K562 (cell line): ENCODE results near the gene GFI1B. TPM values are rescaled to one million over a fixed set of nuclear protein-coding genes. Genes with fewer than 3 reads are reported as not detected.

Experiments
- CHD7 ChIP-seq: fragments of 200-600 bp; sonication (generic); IDR thresholded peaks from one replicate; pipeline ENCODE4 v1.6.1; 2012; ENCODE audit warnings: mild to moderate bottlenecking, low read depth, low read length, inconsistent platforms
- DIDO1 ChIP-seq: fragments of 450-650 bp; IDR thresholded peaks from 2 replicates; pipeline ENCODE4 v1.6.1; 2016; ENCODE audit warnings: low read depth, missing biosample characterization, missing genetic modification characterization
- LEF1 ChIP-seq: fragments of 450-650 bp; IDR thresholded peaks from 2 replicates; pipeline ENCODE4 v1.6.1; 2016; ENCODE audit warnings: mild to moderate bottlenecking
- MBD1 ChIP-seq: fragments of 250-450 bp; sonication (Bioruptor Pico); IDR thresholded peaks from 2 replicates; pipeline ENCODE4 v1.8.0; 2022; ENCODE audit warnings: inconsistent platforms
- MCM3 ChIP-seq: fragments of 450-650 bp; IDR thresholded peaks from 2 replicates; pipeline ENCODE4 v1.6.1; 2016
- NFIC ChIP-seq: fragments of 450-650 bp; IDR thresholded peaks from 2 replicates; pipeline ENCODE4 v1.6.1; 2017; ENCODE audit warnings: mild to moderate bottlenecking, inconsistent platforms
- SMARCA5 ChIP-seq: fragments of 450-650 bp; IDR thresholded peaks from 2 replicates; pipeline ENCODE4 v1.6.1; 2016
- polyA plus RNA-seq, 8 experiments: library from polyadenylated mRNA; depleted of rRNA in 4 of 8; stranded (reverse) in 5 of 8; unstranded in 3 of 8; fragments of >200 nt; fragmentation: Nextera tagmentation in 2 of 8; fragmentation: Illumina TruSeq in 1 of 8; extraction: Ambion mirVana in 2 of 8; extraction: Trizol in 1 of 8; gene quantifications; 2 replicates each; pipeline versions ENCODE4 v1.2.1 to v1.2.3, GENCODE V29; 2011 to 2014; ENCODE audit warnings: inconsistent platforms in 1 of 8, missing spikeins in 1 of 8
- total RNA-seq, 7 experiments: library from RNA; depleted of rRNA in 6 of 7; stranded (reverse); fragments of >200 nt in 6 of 7; fragmentation: Illumina TruSeq in 2 of 7; extraction: Trizol in 2 of 7; gene quantifications; 2 replicates each; pipeline versions ENCODE4 v1.2.1 to v1.2.3, GENCODE V29; 2011 to 2021; ENCODE audit warnings: low replicate concordance in 1 of 7
- TF ChIP-seq, protein P1 (sequence below): fragments of 250-450 bp; sonication (Bioruptor Pico); IDR thresholded peaks from 2 replicates; pipeline ENCODE4 v1.5.0; 2020; ENCODE audit warnings: mild to moderate bottlenecking, borderline replicate concordance

Gene GFI1B
- total and polyA plus RNA-seq, 9 of the 15 experiments (the other 6 are each of a cell fraction or from before 2014, with no cell fraction given) = 8.0 to 75.7 (median 34.5) TPM

DNA sequence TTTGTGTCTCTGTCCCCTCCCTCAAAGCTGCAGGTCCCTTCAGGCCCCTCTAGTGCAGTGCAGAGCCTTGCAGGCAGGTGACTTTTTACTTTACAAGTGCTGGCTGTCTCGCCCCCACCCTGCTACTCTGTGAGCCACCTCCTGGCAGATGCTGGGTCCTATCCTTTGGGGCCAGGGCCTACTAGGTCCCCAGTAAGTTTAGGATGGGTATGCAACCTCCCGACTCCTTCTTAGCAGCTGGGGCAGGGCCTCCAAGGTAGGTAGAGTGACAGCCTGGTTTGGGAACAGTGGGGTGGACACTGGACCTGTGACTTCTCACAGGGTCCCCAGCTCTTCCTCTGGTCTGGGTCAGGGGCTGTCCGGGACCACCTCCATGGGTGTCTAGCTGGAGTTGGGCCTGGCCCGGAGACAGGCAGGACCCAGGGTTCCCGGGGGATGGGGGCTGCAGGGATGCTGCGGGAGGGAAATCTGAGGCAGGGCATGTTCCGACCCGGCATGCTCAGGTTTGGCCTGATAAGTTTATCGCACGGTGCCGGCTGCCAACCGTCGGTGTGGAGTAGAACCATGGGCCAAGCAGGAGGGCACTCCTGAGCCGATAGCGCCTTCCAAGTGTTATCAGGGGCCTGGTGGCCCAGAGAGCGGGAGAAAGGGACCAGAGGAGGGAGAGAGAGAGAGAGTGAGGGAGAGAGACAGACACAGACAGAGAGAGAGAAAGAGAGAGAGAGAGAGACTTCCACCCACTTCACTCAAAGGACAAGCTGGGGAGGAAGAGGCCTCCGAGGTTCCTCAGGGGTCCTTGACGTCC is 20.5 kb downstream of the GFI1B start (continued):
- TF ChIP-seq, protein P1, sequence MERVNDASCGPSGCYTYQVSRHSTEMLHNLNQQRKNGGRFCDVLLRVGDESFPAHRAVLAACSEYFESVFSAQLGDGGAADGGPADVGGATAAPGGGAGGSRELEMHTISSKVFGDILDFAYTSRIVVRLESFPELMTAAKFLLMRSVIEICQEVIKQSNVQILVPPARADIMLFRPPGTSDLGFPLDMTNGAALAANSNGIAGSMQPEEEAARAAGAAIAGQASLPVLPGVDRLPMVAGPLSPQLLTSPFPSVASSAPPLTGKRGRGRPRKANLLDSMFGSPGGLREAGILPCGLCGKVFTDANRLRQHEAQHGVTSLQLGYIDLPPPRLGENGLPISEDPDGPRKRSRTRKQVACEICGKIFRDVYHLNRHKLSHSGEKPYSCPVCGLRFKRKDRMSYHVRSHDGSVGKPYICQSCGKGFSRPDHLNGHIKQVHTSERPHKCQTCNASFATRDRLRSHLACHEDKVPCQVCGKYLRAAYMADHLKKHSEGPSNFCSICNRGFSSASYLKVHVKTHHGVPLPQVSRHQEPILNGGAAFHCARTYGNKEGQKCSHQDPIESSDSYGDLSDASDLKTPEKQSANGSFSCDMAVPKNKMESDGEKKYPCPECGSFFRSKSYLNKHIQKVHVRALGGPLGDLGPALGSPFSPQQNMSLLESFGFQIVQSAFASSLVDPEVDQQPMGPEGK (CRISPR knock-in tag) = no peak
- TF ChIP-seq MCM3 = no peak
- peak; percentile 62; the same call in 1 of the 2 replicates for TF ChIP-seq LEF1
- no peak for TF ChIP-seq MBD1
- no peak for TF ChIP-seq CHD7
- TF ChIP-seq SMARCA5 = no peak
- no peak for TF ChIP-seq DIDO1 (tag)
- peak; percentile 92 for TF ChIP-seq NFIC
